Lower lobe of right lung (tissue), 2 donors: ENCODE measurements around the gene ADGRV1. TPM values are rescaled to one million over a fixed set of nuclear protein-coding genes. Genes with fewer than 3 reads are reported as not detected.
"Not testable (repeated sequence)": the region's sequence is repeated elsewhere in the genome, so short reads cannot be mapped to it uniquely, and the experiment has no call there.

Experiments used
- ATAC-seq, 2 donors: fragments of 200-7000 bp; cut with Tn5 transposase; one replicate each; pipeline ENCODE4 v1.9.1; 2020 to 2022; ENCODE audit warnings: mild to moderate bottlenecking in 2 of 2, moderate library complexity in 2 of 2
- DNase-seq: peaks from one replicate; pipeline ENCODE4 v3.0.0-alpha.2; 2020
- H3K27ac ChIP-seq: fragments of 200-600 bp; one replicate; pipeline ENCODE4 v1.8.0; 2022
- H3K27me3 ChIP-seq: fragments of 200-600 bp; one replicate; pipeline ENCODE4 v1.8.0; 2022; ENCODE audit warnings: low read depth
- H3K36me3 ChIP-seq: fragments of 200-600 bp; one replicate; pipeline ENCODE4 v1.8.0; 2022; ENCODE audit warnings: mild to moderate bottlenecking
- H3K4me1 ChIP-seq: fragments of 200-600 bp; one replicate; pipeline ENCODE4 v1.8.0; 2022
- H3K4me3 ChIP-seq: fragments of 200-600 bp; one replicate; pipeline ENCODE4 v1.8.0; 2022; ENCODE audit warnings: mild to moderate bottlenecking
- H3K9me3 ChIP-seq: fragments of 200-600 bp; one replicate; pipeline ENCODE4 v1.8.0; 2022
- intact Hi-C: fragments of 100-400 bp; cut with DNase I; formaldehyde crosslinking; loops from one replicate; pipeline ENCODE4 v1.11.0; 2022
- total RNA-seq: library from RNA; stranded (reverse); fragmentation: NEBNext Ultra II Directional; extraction: Animal tissue kit (Norgen Biotek cat#: 25700); gene quantifications from one replicate; pipeline ENCODE4 v1.2.1, GENCODE V29; 2021
- TF ChIP-seq, protein P1 (sequence below): fragments of 200-600 bp; IDR thresholded peaks from one replicate; pipeline ENCODE4 v1.8.0; 2022; ENCODE audit warnings: antibody characterized with exemption, mild to moderate bottlenecking
- donor health status: DM: no; HTN: yes; CAD: no; lungs with severe emphysema.

The ADGRV1 gene
- total RNA-seq, 1 donor from 2014 or later, result 49.7 TPM

DNA sequence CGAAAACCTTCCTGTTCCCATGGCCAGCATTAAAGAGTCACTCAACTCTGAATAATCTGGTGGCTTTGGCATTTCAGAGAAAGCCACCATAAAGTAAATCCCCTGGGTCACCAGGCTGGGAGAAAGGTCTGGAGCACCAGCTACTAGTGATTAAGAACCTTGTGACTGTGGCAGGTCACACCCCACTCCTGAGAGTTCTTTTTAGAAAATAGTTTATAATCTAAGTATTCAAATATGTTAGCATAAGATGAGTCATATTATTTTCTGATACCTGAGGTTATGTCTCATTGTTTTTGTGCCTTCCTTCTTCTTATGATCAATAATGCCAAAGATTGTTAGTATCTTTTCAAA is 472.8 kb downstream of the ADGRV1 start:
- intact Hi-C loops, result no loop called here
- Histone ChIP-seq H3K36me3 (no peaks in the 10 kb centered on the region), H3K27ac (no peak overlapping the region), H3K4me1 (peaks cover 4% of the 10 kb centered on the region), H3K27me3 (no peaks in the 10 kb centered on the region), H3K9me3 (no peaks in the 10 kb centered on the region), H3K4me3 (no peak overlapping the region)
- TF ChIP-seq, protein P1, sequence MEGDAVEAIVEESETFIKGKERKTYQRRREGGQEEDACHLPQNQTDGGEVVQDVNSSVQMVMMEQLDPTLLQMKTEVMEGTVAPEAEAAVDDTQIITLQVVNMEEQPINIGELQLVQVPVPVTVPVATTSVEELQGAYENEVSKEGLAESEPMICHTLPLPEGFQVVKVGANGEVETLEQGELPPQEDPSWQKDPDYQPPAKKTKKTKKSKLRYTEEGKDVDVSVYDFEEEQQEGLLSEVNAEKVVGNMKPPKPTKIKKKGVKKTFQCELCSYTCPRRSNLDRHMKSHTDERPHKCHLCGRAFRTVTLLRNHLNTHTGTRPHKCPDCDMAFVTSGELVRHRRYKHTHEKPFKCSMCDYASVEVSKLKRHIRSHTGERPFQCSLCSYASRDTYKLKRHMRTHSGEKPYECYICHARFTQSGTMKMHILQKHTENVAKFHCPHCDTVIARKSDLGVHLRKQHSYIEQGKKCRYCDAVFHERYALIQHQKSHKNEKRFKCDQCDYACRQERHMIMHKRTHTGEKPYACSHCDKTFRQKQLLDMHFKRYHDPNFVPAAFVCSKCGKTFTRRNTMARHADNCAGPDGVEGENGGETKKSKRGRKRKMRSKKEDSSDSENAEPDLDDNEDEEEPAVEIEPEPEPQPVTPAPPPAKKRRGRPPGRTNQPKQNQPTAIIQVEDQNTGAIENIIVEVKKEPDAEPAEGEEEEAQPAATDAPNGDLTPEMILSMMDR, result no peak
- no peak for DNase-seq
- ATAC-seq, result no peak

DNA sequence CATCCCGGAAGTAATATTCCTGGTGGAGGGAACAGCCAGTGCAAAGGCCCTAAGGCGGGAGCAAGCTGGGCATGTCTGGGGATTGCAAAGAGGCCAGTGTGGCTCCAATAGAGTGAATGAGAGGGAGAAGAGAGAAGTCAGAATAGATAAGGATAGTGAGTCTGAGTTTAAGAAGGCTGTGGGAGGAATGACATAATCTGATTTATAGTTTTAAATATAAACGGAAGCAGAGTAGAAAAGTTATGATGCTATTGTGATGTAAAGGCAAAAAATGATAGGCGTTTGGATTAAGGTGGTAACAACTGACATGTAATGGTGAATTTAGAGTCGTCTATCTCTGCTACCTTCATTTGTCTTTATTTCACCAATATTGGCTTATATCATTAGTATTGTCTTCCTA is 473.5 kb downstream of the ADGRV1 start:
- TF ChIP-seq, protein P1, result no peak
- no peaks in the 10 kb centered on the region for H3K9me3 ChIP-seq
- H3K27ac ChIP-seq, result no peak overlapping the region
- H3K36me3 ChIP-seq, result no peaks in the 10 kb centered on the region
- no peak overlapping the region for H3K4me3 ChIP-seq
- no peaks in the 10 kb centered on the region for H3K4me1 ChIP-seq
- no peaks in the 10 kb centered on the region for H3K27me3 ChIP-seq
- intact Hi-C loops, result no loop called here
- no peak for DNase-seq
- ATAC-seq, result no peak

DNA sequence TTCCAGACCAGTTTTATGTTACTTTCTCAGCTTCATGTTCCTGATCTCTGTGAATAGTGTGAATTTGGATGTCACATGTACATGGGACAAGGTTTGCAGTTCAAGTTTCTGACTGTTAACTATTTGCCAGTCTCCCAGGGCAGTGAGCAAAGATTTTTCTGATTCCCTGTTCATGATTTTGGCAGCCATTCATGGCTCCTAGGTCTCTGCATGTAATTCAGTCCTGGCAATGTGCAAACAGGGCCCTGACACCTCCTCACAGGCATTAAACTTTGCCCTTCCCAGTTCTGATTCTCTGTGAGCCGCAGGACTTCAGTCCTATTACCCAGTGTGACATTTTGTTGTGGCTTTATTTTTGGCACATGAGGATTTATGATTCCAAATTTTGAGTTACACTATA is 474.8 kb downstream of the ADGRV1 start:
- ATAC-seq, result no peak
- TF ChIP-seq, protein P1, result no peak
- no peak overlapping the region for H3K27ac ChIP-seq
- H3K4me1 ChIP-seq, result no peaks in the 10 kb centered on the region
- no peaks in the 10 kb centered on the region for H3K36me3 ChIP-seq
- no peak overlapping the region for H3K4me3 ChIP-seq
- DNase-seq, result no peak
- no peaks in the 10 kb centered on the region for H3K27me3 ChIP-seq
- no peaks in the 10 kb centered on the region for H3K9me3 ChIP-seq
- intact Hi-C loops, result no loop called here

DNA sequence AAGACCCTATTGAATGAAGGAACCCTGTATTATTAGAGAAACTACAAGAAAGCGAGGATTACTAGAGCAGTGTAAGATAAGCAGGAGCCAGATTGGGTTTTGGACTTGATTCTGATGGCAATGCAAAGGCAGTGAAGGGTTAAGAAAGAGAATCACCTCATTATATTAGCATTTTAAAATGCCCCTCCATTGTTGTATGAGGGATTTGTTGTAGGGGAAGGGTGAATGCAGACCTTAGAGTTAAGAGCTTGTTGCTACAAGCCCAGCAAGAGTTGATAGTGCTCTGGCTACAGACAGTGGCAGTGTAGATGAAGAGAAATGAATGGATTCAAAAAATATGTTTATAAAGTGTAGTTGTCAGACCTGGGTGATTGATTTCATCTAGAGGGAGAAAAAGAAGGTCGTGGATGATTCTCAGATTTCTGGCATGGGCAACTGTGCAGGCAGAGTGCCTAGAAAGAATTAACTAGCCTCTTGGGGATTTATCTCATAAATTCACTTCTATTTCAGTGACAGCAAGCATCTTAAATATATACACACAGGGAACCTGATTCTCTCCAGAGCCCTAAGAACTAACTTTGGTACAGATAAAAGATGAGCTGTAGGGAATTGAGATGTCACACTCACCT is 479.7 kb downstream of the ADGRV1 start:
- TF ChIP-seq, protein P1, result no peak
- no peaks in the 10 kb centered on the region for H3K4me1 ChIP-seq
- DNase-seq (no peak), ATAC-seq (no peak)
- H3K9me3 ChIP-seq, result no peaks in the 10 kb centered on the region
- H3K4me3 ChIP-seq, result no peak overlapping the region
- intact Hi-C loops, result no loop called here
- H3K36me3 ChIP-seq, result no peaks in the 10 kb centered on the region
- H3K27me3 ChIP-seq, result no peaks in the 10 kb centered on the region
- no peak overlapping the region for H3K27ac ChIP-seq

DNA sequence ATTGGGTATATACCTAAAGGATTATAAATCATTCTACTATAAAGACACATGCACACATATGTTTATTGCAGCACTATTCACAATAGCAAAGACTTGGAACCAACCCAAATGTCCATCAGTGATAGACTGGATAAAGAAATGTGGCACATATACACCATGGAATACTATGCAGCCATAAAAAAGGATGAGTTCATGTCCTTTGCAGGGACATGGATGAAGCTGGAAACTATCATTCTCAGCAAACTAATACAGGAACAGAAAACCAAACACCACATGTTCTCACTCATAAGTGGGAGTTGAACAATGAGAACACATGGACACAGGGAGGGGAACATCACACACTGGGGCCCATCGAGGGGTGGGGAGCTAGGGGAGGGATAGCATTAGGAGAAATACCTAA is 482.5 kb downstream of the ADGRV1 start:
- not testable (repeated sequence) for H3K36me3 ChIP-seq

DNA sequence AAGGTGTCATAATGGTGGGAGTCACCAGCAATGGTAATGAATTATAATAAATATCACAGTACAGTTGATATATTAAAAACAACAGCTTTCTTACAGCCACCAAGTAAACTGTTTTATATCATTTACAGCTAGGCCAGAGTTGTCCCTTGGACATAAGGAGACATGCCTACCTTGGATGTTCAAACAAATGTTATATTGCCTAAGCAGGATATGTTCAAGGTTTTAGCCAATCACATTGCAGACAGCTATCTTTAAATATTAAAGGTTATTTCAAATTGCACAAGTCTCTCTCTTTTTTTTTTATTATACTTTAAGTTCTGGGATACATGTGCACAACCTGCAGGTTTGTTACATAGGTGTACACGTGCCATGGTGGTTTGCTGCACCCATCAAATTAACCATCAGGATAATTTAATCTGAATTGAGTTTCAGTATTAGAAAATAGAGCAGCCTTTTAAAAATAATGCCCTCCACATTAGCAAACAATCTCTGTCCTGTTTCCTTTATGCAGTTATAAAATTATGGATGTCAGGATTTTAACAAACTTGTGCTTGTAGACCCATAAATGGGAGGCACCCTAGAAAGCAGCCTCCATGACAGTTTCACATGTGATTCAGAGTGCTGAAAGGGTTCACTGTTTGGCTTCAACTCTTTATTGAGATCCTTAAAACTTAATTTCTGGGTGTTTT is 483.8 kb downstream of the ADGRV1 start:
- H3K4me1 ChIP-seq, result no peaks in the 10 kb centered on the region
- TF ChIP-seq, protein P1, result no peak
- no peaks in the 10 kb centered on the region for H3K36me3 ChIP-seq
- H3K4me3 ChIP-seq, result no peak overlapping the region
- DNase-seq, result no peak
- no peaks in the 10 kb centered on the region for H3K9me3 ChIP-seq
- no peak overlapping the region for H3K27ac ChIP-seq
- intact Hi-C loops, result no loop called here
- H3K27me3 ChIP-seq, result no peaks in the 10 kb centered on the region
- ATAC-seq, result no peak

More for the DNA sequence above, 482.5 kb downstream of the ADGRV1 start:
- DNase-seq, H3K9me3 ChIP-seq, H3K4me1 ChIP-seq, intact Hi-C loops, ATAC-seq, H3K27me3 ChIP-seq, H3K27ac ChIP-seq, H3K4me3 ChIP-seq: not testable (repeated sequence)
